Karpas-422 (cell line): ENCODE measurements around the gene RNF152. TPM values are rescaled to one million over a fixed set of nuclear protein-coding genes. Genes with fewer than 3 reads are reported as not detected.

ENCODE experiments used
- DNase-seq: peaks from one replicate; pipeline ENCODE4 v3.0.0-alpha.2; 2015
- H2AFZ ChIP-seq: fragments of 200-600 bp; sonication (generic); 2 replicates; pipeline ENCODE4 v1.6.1; 2014; ENCODE audit warnings: antibody characterized with exemption, low read length, mixed read lengths
- H3K27ac ChIP-seq: fragments of 200-600 bp; sonication (generic); 2 replicates; pipeline ENCODE4 v1.5.1; 2014; ENCODE audit warnings: mild to moderate bottlenecking, low read length, moderate library complexity
- H3K27me3 ChIP-seq: fragments of 200-600 bp; sonication (generic); 2 replicates; pipeline ENCODE4 v1.6.1; 2014; ENCODE audit warnings: low read length, mixed read lengths
- H3K36me3 ChIP-seq: fragments of 200-600 bp; sonication (generic); 2 replicates; pipeline ENCODE4 v1.6.1; 2014; ENCODE audit warnings: low read length, mixed read lengths; ENCODE audit not compliant: insufficient read depth
- H3K4me1 ChIP-seq: fragments of 200-600 bp; sonication (generic); 2 replicates; pipeline ENCODE4 v1.6.1; 2014; ENCODE audit warnings: mild to moderate bottlenecking, low read length, mixed read lengths
- H3K4me2 ChIP-seq: fragments of 200-600 bp; sonication (generic); 2 replicates; pipeline ENCODE4 v1.6.1; 2014; ENCODE audit warnings: low read length, low read depth, mild to moderate bottlenecking; ENCODE audit not compliant: poor library complexity, severe bottlenecking
- H3K4me3 ChIP-seq: fragments of 200-600 bp; sonication (generic); 2 replicates; pipeline ENCODE4 v1.5.1; 2014; ENCODE audit warnings: mild to moderate bottlenecking, antibody characterized with exemption, low read length, mixed read lengths
- H3K79me2 ChIP-seq: fragments of 200-600 bp; sonication (generic); 2 replicates; pipeline ENCODE4 v1.6.1; 2014; ENCODE audit warnings: mild to moderate bottlenecking, low read length, mixed read lengths
- H3K9ac ChIP-seq: fragments of 200-600 bp; sonication (generic); 2 replicates; pipeline ENCODE4 v1.6.0; 2014; ENCODE audit warnings: low read length
- H3K9me2 ChIP-seq: fragments of 200-600 bp; sonication (generic), shearing (Covaris generic); replicated peaks from 2 replicates; pipeline ENCODE4 v1.6.0; 2014; ENCODE audit warnings: mild to moderate bottlenecking, low read length, moderate library complexity; ENCODE audit not compliant: insufficient read depth
- H3K9me3 ChIP-seq: fragments of 300-700, 200-600 bp; sonication (generic); 2 replicates; pipeline ENCODE4 v1.6.1; 2014; ENCODE audit warnings: low read length, mixed read lengths
- H4K20me1 ChIP-seq: fragments of 200-600 bp; sonication (generic); 2 replicates; pipeline ENCODE4 v1.6.1; 2014; ENCODE audit warnings: mild to moderate bottlenecking, antibody characterized with exemption, low read length, low read depth; ENCODE audit not compliant: insufficient read depth
- total RNA-seq: library from RNA; depleted of rRNA; stranded (reverse); fragments of >200 nt; shearing (Covaris generic); gene quantifications from 2 replicates; pipeline ENCODE4 v1.2.3, GENCODE V29; 2014; ENCODE audit warnings: low replicate concordance

The RNF152 gene
- total RNA-seq, 1 experiment from 2014 or later: 0.07 TPM

GRCh38 chr18:61855449-61856378, 37.1 kb downstream of the RNF152 start:
- no peak overlapping the region for H3K4me2 ChIP-seq
- no peak overlapping the region for H3K4me3 ChIP-seq
- H3K36me3 ChIP-seq: no peaks in the 10 kb centered on the region
- no peaks in the 10 kb centered on the region for H3K79me2 ChIP-seq
- H3K27me3 ChIP-seq: no peaks in the 10 kb centered on the region
- no peaks in the 10 kb centered on the region for H3K9me3 ChIP-seq
- H3K9ac ChIP-seq: no peak overlapping the region
- H4K20me1 ChIP-seq: no peaks in the 10 kb centered on the region
- H2AFZ ChIP-seq: no peak overlapping the region
- no peaks in the 10 kb centered on the region for H3K4me1 ChIP-seq
- DNase-seq: no peak
- H3K9me2 ChIP-seq: no peaks in the 10 kb centered on the region
- no peak overlapping the region for H3K27ac ChIP-seq

DNA sequence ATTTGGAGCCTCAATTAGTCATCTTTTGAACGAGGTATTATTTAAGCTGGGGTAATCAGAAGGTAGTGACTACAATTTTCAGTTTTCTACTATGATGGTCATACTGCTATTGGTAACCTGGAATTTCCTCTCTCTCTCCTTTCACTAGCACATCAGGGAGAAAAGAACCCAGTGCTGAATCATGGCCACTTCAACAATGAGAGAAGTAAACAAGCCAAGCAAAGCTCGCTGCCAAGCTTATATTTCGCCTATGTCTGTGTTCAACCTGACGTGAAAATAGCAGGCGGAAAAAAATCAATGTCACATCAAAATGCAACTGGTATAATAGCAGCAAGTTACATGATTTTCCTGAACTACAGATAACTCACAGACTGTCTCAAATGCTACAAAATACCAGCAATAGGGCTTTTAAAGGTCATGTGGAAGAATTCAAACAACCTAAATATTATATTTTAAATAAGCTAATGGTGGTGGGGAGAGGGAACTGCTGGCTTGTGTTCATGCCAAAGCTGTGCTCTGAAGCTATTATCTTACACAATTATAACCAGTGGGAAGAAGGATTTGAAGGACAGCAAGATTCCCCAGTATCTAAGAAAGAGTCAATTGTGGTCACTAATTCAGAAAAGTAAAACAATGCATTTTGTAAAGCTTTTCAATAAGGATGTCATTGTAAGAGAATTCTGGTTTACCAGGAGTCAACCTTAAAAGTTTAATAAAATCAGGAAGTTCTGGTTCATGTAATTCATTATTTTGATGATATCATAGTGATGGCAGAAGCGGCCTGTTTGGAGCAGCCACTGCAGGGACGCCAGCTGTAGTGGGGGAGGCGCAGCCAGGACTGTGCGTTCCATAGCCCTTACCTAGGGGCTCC, 38.0 kb downstream of the RNF152 start:
- Histone ChIP-seq H3K9ac (no peak overlapping the region), H3K9me3 (no peaks in the 10 kb centered on the region), H3K9me2 (no peaks in the 10 kb centered on the region), H4K20me1 (no peaks in the 10 kb centered on the region), H3K27me3 (no peaks in the 10 kb centered on the region), H3K79me2 (no peaks in the 10 kb centered on the region), H2AFZ (no peak overlapping the region), H3K36me3 (no peaks in the 10 kb centered on the region), H3K4me2 (no peak overlapping the region), H3K27ac (no peak overlapping the region), H3K4me1 (no peaks in the 10 kb centered on the region), H3K4me3 (no peak overlapping the region)
- no peak for DNase-seq

GRCh38 chr18:61853855-61854254, 39.0 kb downstream of the RNF152 start:
- H3K79me2 ChIP-seq: no peaks in the 10 kb centered on the region

DNA sequence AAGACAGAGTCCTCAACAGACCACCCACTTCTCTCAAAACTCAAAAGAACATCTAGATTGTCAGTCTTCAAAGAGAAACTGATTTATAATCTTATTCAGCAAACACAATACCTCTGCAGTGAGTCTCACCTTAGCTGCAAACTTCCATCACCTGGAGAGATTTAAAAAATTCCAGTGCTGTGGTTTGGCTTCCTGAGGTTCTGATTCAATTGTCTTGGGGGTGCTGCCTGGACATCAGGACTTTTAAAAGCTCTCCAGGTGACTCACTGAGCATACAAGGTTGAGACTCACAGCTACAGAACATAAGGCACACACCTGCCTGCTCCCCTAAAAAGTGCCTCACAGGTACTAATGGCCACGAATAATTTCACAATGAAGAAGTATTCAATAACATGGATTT, 40.3 kb downstream of the RNF152 start:
- Histone ChIP-seq H3K4me1 (no peaks in the 10 kb centered on the region), H3K9ac (no peak overlapping the region), H3K36me3 (no peaks in the 10 kb centered on the region), H3K9me2 (no peaks in the 10 kb centered on the region), H3K27me3 (no peaks in the 10 kb centered on the region), H3K79me2 (no peaks in the 10 kb centered on the region), H3K4me2 (no peak overlapping the region), H3K4me3 (no peak overlapping the region), H4K20me1 (no peaks in the 10 kb centered on the region), H3K27ac (no peak overlapping the region), H3K9me3 (no peaks in the 10 kb centered on the region), H2AFZ (no peak overlapping the region)
- DNase-seq: no peak

More at GRCh38 chr18:61853855-61854254, 39.0 kb downstream of the RNF152 start:
- DNase-seq: no peak
- Histone ChIP-seq H3K4me2 (no peak overlapping the region), H3K9me3 (no peaks in the 10 kb centered on the region), H3K27me3 (no peaks in the 10 kb centered on the region), H3K9ac (no peak overlapping the region), H2AFZ (no peak overlapping the region), H3K4me1 (no peaks in the 10 kb centered on the region), H4K20me1 (no peaks in the 10 kb centered on the region), H3K36me3 (no peaks in the 10 kb centered on the region), H3K27ac (no peak overlapping the region), H3K9me2 (no peaks in the 10 kb centered on the region), H3K4me3 (no peak overlapping the region)

GRCh38 chr18:61851940-61852451, 40.8 kb downstream of the RNF152 start:
- H3K36me3 ChIP-seq: no peaks in the 10 kb centered on the region
- H3K9me2 ChIP-seq: no peaks in the 10 kb centered on the region
- H3K9ac ChIP-seq: no peak overlapping the region
- H3K9me3 ChIP-seq: no peaks in the 10 kb centered on the region
- H3K4me1 ChIP-seq: no peaks in the 10 kb centered on the region
- DNase-seq: no peak
- no peak overlapping the region for H2AFZ ChIP-seq
- no peak overlapping the region for H3K27ac ChIP-seq
- H3K4me2 ChIP-seq: no peak overlapping the region
- no peaks in the 10 kb centered on the region for H3K79me2 ChIP-seq
- no peaks in the 10 kb centered on the region for H4K20me1 ChIP-seq
- H3K27me3 ChIP-seq: no peaks in the 10 kb centered on the region
- no peak overlapping the region for H3K4me3 ChIP-seq

DNA sequence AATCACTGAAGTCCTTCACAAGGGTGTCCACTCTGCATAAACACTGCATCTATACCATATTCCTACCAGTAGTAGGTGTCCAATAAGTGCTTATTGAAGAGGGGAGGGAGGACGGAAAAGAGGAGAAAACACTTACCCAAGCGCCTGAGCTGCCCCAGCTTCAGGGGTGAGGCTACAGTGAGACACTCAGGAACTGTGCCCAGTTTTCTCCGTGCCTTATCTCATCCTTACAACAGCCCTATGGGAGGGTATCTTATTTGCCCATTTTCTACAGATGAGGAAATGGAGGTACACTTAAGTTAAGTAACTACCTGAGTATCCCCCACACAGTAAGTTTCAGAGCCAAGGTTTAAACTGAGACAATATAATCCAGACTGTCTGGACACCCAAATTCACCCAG, 41.5 kb downstream of the RNF152 start:
- no peak overlapping the region for H3K9ac ChIP-seq
- no peaks in the 10 kb centered on the region for H3K9me2 ChIP-seq
- no peak overlapping the region for H3K4me2 ChIP-seq
- H3K27me3 ChIP-seq: no peaks in the 10 kb centered on the region
- H3K9me3 ChIP-seq: no peaks in the 10 kb centered on the region
- no peaks in the 10 kb centered on the region for H3K4me1 ChIP-seq
- H3K79me2 ChIP-seq: no peaks in the 10 kb centered on the region
- no peak overlapping the region for H2AFZ ChIP-seq
- no peaks in the 10 kb centered on the region for H4K20me1 ChIP-seq
- no peaks in the 10 kb centered on the region for H3K36me3 ChIP-seq
- H3K4me3 ChIP-seq: no peak overlapping the region
- no peak for DNase-seq
- H3K27ac ChIP-seq: no peak overlapping the region

DNA sequence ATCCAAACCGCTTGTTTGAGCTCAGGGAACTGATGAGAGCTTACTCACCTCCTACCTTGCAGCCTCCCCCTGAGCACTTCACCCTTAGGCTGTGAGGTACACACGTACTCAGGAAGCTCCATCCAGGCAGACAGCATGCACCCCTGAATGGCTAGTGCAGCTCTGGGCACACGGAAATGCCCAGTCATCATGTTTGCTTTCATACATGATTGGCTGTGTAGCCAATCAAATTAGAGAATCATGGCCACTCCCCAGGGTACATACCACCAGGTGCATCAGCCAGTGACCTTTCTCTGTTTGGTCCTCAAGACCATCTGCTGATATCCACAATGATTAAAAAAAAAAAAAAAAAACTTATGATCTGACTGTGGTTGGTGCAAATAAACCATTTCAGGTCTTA, 42.1 kb downstream of the RNF152 start:
- no peak overlapping the region for H3K27ac ChIP-seq
- no peaks in the 10 kb centered on the region for H3K9me3 ChIP-seq
- H3K4me3 ChIP-seq: no peak overlapping the region
- no peaks in the 10 kb centered on the region for H3K79me2 ChIP-seq
- no peak overlapping the region for H3K9ac ChIP-seq
- no peak overlapping the region for H2AFZ ChIP-seq
- no peaks in the 10 kb centered on the region for H3K27me3 ChIP-seq
- no peaks in the 10 kb centered on the region for H3K9me2 ChIP-seq
- no peaks in the 10 kb centered on the region for H3K36me3 ChIP-seq
- no peaks in the 10 kb centered on the region for H3K4me1 ChIP-seq
- no peak overlapping the region for H3K4me2 ChIP-seq
- H4K20me1 ChIP-seq: no peaks in the 10 kb centered on the region
- no peak for DNase-seq

- Histone ChIP-seq H3K9me3 (no peaks in the 10 kb centered on the region), H3K27ac (no peak overlapping the region), H3K4me2 (no peak overlapping the region), H3K9ac (no peak overlapping the region), H3K79me2 (no peaks in the 10 kb centered on the region), H3K36me3 (no peaks in the 10 kb centered on the region), H3K9me2 (no peaks in the 10 kb centered on the region), H3K4me3 (no peak overlapping the region), H2AFZ (no peak overlapping the region), H4K20me1 (no peaks in the 10 kb centered on the region), H3K27me3 (no peaks in the 10 kb centered on the region), H3K4me1 (no peaks in the 10 kb centered on the region)
- no peak for DNase-seq
These were observed 45.5 kb downstream of the RNF152 start for GRCh38 chr18:61847164-61847791.
